ENCODE measurements around the gene CNOT3. TPM values are rescaled to one million over a fixed set of nuclear protein-coding genes. Genes with fewer than 3 reads are reported as not detected.

Gene CNOT3
- total and polyA plus RNA-seq, 2 of the 13 experiments (the other 11 are each of a cell fraction or from before 2014, with no cell fraction given), result 4.3 to 5.8 TPM

DNA sequence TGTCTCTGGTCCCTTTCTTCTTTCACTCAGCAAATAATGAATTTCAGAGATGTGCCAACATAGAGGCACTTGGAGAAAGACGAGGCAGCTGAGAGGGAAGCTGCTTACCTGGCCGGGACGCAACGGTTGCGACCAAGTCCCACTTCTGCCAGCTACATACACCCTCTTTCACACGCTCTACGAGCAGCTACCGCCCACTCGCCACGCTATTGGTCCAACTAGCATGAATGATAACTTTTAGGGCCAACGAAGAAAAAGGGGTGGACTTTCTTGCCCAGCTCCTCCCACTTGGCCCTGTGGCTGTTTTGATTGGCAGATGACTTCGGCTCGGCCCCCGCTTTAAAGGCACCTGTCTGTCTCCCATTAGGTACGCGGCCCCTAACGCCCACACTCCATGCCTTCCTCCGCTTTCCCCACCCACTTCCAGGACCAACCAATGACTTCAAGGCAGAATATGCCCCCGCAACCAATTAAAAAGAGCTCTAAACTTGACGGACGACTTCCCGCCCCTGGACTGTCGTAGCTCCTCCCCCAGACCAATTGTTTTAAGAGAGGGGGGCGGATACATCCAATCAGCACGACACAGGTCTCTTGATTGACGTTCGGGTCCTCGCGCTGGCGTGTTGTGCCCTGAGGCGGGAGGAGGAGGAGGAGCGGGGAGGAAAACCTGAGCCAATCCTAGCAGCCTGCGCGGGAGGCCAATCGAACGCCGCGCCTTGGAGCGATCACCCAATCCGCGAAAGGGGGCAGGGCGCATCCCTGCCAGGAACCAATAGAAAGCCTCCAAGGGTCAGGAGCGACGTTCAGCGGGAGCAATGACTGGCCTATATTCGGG, 481 bp upstream of the CNOT3 start (continued):
- TF ChIP-seq SIN3A (IDR thresholded peaks at IDR 0.05; ENCODE audit: borderline replicate concordance, low read depth, low read length), result peak; percentile 83; the same call in 1 of the 2 replicates
- TF ChIP-seq ZSCAN9 (CRISPR knock-in tag; IDR thresholded peaks at IDR 0.05; ENCODE audit: borderline replicate concordance), result 0 out of 2 replicates have a peak, but pooled peaks have one; percentile 12
- TF ChIP-seq MAZ (IDR thresholded peaks at IDR 0.05; ENCODE audit: borderline replicate concordance, low read depth, low read length), result peak; percentile 62; the same call in 1 of the 2 replicates
- TF ChIP-seq MAZ (CRISPR knock-in tag; IDR thresholded peaks at IDR 0.05; ENCODE audit: low read depth), result no peak; the same call in 1 of the 2 replicates
- peak; percentile 16; the same call in 1 of the 2 replicates for TF ChIP-seq HOXA3 (CRISPR knock-in tag; IDR thresholded peaks at IDR 0.05)
- TF ChIP-seq MATR3 (CRISPR knock-in tag; IDR thresholded peaks at IDR 0.05), result no peak
- no peak for TF ChIP-seq ZNF251 (CRISPR knock-in tag; IDR thresholded peaks at IDR 0.05)
- TF ChIP-seq, protein P1, sequence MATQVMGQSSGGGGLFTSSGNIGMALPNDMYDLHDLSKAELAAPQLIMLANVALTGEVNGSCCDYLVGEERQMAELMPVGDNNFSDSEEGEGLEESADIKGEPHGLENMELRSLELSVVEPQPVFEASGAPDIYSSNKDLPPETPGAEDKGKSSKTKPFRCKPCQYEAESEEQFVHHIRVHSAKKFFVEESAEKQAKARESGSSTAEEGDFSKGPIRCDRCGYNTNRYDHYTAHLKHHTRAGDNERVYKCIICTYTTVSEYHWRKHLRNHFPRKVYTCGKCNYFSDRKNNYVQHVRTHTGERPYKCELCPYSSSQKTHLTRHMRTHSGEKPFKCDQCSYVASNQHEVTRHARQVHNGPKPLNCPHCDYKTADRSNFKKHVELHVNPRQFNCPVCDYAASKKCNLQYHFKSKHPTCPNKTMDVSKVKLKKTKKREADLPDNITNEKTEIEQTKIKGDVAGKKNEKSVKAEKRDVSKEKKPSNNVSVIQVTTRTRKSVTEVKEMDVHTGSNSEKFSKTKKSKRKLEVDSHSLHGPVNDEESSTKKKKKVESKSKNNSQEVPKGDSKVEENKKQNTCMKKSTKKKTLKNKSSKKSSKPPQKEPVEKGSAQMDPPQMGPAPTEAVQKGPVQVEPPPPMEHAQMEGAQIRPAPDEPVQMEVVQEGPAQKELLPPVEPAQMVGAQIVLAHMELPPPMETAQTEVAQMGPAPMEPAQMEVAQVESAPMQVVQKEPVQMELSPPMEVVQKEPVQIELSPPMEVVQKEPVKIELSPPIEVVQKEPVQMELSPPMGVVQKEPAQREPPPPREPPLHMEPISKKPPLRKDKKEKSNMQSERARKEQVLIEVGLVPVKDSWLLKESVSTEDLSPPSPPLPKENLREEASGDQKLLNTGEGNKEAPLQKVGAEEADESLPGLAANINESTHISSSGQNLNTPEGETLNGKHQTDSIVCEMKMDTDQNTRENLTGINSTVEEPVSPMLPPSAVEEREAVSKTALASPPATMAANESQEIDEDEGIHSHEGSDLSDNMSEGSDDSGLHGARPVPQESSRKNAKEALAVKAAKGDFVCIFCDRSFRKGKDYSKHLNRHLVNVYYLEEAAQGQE (IDR thresholded peaks at IDR 0.05; ENCODE audit: borderline replicate concordance in 1 of 2, low read depth in 1 of 2, low read length in 2 of 2), result peak in 1 of 2 experiments; percentile 30; a peak in 1 of 4 replicates
- TF ChIP-seq JDP2 (CRISPR knock-in tag; IDR thresholded peaks at IDR 0.05; ENCODE audit: borderline replicate concordance), result no peak
- TF ChIP-seq YEATS2 (CRISPR knock-in tag; IDR thresholded peaks at IDR 0.05; ENCODE audit: borderline replicate concordance), result peak; percentile 57; the same call in 1 of the 2 replicates
- no peak for TF ChIP-seq ZNF674 (CRISPR knock-in tag; IDR thresholded peaks at IDR 0.05; ENCODE audit: low read depth)
- TF ChIP-seq SRSF1 (optimal IDR thresholded peaks at IDR 0.05; ENCODE audit: low read depth, low read length), result no peak
- TF ChIP-seq ZNF230 (CRISPR knock-in tag; IDR thresholded peaks at IDR 0.05), result no peak
- TF ChIP-seq ZSCAN21 (CRISPR knock-in tag; IDR thresholded peaks at IDR 0.05; ENCODE audit: borderline replicate concordance), result no peak
- no peak for TF ChIP-seq ZNF75D (CRISPR knock-in tag; IDR thresholded peaks at IDR 0.05; ENCODE audit: borderline replicate concordance)
- peak; percentile 62; the same call in 1 of the 2 replicates for TF ChIP-seq ETV6 (CRISPR knock-in tag; conservative IDR thresholded peaks at IDR 0.05)
- peak; percentile 56; the same call in 1 of the 2 replicates for TF ChIP-seq FOXK2 (IDR thresholded peaks at IDR 0.05)
- TF ChIP-seq, protein P2, sequence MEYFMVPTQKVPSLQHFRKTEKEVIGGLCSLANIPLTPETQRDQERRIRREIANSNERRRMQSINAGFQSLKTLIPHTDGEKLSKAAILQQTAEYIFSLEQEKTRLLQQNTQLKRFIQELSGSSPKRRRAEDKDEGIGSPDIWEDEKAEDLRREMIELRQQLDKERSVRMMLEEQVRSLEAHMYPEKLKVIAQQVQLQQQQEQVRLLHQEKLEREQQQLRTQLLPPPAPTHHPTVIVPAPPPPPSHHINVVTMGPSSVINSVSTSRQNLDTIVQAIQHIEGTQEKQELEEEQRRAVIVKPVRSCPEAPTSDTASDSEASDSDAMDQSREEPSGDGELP (IDR thresholded peaks at IDR 0.05; ENCODE audit: borderline replicate concordance, low read depth), result 0 out of 2 replicates have a peak, but pooled peaks have one; percentile 16
- peak; percentile 27; the same call in 1 of the 2 replicates for TF ChIP-seq MED1 (CRISPR knock-in tag; IDR thresholded peaks at IDR 0.05)
- TF ChIP-seq GABPB1 (CRISPR knock-in tag; IDR thresholded peaks at IDR 0.05), result peak; percentile 77; the same call in 1 of the 2 replicates
- TF ChIP-seq TGIF2 (CRISPR knock-in tag; IDR thresholded peaks at IDR 0.05), result 0 out of 2 replicates have a peak, but pooled peaks have one; percentile 31
- TF ChIP-seq TARDBP (CRISPR knock-in tag; IDR thresholded peaks at IDR 0.05), result 0 out of 2 replicates have a peak, but pooled peaks have one; percentile 24
- peak; percentile 63; the same call in 1 of the 2 replicates for TF ChIP-seq ZNF792 (CRISPR knock-in tag; IDR thresholded peaks at IDR 0.05)
- TF ChIP-seq NFKBIZ (CRISPR knock-in tag; IDR thresholded peaks at IDR 0.05), result 0 out of 2 replicates have a peak, but pooled peaks have one; percentile 10
- no peak for TF ChIP-seq ZSCAN22 (CRISPR knock-in tag; IDR thresholded peaks at IDR 0.05)

Measured in HepG2 (cell line).